ENCODE data around the gene HNRNPA0.

Gene HNRNPA0

DNA sequence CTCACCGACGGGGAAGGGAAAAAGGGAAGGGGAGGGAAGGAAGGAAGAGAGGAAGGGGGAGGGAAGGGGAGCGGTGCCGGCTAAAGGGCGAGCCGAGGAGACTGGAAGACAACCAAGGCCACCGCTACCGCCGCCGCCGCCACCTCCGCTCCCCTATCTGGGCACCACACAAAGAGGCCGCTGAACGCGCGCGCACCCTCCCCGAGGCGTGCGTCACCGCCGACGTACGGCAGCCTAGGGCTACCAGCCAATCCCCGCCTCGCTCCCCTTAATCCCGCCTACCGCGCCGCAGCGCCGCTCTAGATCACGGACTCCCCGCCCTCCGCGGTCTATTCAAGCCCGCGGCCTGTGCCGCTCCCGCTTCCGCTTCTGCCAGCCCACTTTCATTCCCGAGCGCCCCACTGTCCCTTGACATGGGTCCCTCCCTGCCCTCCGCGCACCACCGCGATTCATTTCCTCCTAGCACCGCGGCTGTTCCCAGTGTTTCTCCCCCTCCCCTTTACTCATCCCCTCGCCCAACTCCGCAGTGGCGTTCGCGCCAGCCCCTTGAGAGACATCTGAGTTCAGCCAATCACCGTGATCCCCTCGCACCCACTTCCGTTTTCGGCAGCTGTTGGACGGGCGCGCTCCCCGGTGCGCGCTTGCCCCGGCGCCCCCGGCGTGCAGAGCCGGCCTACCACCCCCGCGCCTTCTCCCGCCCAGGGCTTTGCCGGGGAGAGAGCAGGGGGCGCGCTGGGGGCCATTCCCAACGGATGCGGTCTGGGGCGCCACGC is at the start of gene HNRNPA0:
HNRNPA0 (minus strand) TSS at position 176 of the 773 bp plus-strand sequence. CDS start 297 bp downstream, outside the sequence.
- Histone ChIP-seq H3K27ac (peak within 1 kb of the TSS; percentile 98), H3K36me3 (replicated peaks) (peaks cover 4% of the 10 kb centered on the region), H3K27me3 (replicated peaks) (no peaks in the 10 kb centered on the region), H3K4me3 (ENCODE audit: low read depth, low read length) (peak within 1 kb of the TSS; percentile 99)
- peak; percentile 95 for DNase-seq
- TF ChIP-seq, protein P1, sequence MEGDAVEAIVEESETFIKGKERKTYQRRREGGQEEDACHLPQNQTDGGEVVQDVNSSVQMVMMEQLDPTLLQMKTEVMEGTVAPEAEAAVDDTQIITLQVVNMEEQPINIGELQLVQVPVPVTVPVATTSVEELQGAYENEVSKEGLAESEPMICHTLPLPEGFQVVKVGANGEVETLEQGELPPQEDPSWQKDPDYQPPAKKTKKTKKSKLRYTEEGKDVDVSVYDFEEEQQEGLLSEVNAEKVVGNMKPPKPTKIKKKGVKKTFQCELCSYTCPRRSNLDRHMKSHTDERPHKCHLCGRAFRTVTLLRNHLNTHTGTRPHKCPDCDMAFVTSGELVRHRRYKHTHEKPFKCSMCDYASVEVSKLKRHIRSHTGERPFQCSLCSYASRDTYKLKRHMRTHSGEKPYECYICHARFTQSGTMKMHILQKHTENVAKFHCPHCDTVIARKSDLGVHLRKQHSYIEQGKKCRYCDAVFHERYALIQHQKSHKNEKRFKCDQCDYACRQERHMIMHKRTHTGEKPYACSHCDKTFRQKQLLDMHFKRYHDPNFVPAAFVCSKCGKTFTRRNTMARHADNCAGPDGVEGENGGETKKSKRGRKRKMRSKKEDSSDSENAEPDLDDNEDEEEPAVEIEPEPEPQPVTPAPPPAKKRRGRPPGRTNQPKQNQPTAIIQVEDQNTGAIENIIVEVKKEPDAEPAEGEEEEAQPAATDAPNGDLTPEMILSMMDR (IDR thresholded peaks at IDR 0.05; ENCODE audit: low read depth, low read length, missing control alignments) = no peak
- in situ Hi-C loops (cut with HindIII; ENCODE audit: low pct_ligation_motif_present, low sequenced_read_pairs) = no loop called here

DNA sequence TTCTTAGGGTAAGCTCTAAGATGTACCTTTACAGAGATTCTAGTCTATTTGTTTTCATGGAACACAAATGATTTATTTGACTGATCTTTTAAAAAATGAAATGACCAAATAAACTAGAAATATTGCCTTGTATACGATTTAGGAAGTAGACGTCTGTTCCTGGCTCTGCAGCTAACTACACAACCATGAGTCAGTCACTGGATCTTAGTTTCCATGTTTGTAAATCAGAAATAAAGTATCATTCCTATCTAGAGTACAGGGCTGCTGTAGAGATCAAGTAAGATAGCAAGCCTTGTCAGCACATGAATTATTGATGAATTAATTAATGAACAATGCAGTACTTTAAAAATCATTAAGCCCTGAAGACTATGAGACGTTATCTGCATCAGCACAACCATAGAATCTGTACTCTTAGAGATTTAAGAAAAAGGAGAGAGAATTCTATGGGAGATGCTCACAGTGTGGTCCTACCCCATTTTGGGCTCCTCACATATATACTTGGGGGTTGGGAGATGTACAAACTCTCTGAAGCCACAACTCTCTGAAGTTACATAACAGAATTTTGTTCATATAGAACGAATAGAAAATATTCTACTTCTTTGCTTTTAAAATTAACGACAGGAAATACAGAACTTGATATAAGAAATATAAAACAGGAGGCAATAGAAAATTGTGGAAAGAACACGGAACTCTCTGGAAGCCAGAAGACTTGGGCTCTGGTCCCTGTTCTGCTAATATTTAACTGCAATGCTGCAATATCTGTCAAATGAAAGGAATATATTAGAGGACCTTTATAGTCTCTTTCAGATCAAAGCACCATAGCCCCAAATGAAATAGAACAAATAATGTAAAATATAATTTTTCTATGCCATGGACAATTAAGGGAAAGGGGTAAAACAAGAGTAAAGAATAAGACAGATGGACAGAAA is 48.4 kb upstream of the HNRNPA0 start:
- Histone ChIP-seq H3K27ac (no peak overlapping the region), H3K4me3 (ENCODE audit: low read depth, low read length) (no peak overlapping the region), H3K27me3 (replicated peaks) (no peaks in the 10 kb centered on the region), H3K36me3 (replicated peaks) (no peaks in the 10 kb centered on the region)
- in situ Hi-C loops (cut with HindIII; ENCODE audit: low pct_ligation_motif_present, low sequenced_read_pairs) = no loop called here
- no peak for DNase-seq
- TF ChIP-seq, protein P1 (IDR thresholded peaks at IDR 0.05; ENCODE audit: low read depth, low read length, missing control alignments) = no peak

DNA sequence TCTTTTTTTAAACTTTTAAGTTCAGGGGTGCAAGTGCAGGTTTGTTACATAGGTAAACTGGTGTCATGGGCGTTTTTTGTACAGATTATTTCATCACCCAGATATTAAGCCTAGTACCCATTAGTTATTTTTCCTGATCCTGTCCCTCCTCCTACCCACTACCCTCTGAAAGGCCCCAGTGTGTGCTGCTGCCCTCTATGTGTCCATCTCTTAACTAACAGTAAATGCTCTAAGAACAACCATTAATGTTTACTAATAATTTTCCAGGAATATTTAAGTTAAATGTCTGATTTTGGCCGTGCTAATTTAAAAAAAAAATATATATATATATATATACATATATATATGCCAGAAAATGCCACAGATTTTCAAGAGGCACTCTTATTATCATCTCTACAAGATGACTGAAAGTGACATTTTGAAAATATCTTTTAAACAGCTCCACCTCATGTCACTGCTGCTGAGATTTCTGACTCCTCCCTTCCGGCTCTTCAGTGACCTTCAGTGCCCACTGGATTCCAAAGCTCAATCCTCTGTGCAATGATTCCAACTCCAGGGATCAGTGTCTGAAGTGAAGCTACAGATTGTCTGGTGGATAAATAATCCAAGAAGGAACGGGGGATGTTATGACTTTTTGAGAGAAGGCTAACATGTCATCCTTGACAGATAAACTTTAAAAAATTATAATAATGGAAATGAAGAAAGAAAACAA is 46.7 kb upstream of the HNRNPA0 start:
- no peak overlapping the region for H3K4me3 ChIP-seq (ENCODE audit: low read depth, low read length)
- H3K36me3 ChIP-seq (replicated peaks) = no peaks in the 10 kb centered on the region
- no peaks in the 10 kb centered on the region for H3K27me3 ChIP-seq (replicated peaks)
- no peak overlapping the region for H3K27ac ChIP-seq
- in situ Hi-C loops (cut with HindIII; ENCODE audit: low pct_ligation_motif_present, low sequenced_read_pairs) = no loop called here
- TF ChIP-seq, protein P1 (IDR thresholded peaks at IDR 0.05; ENCODE audit: low read depth, low read length, missing control alignments) = no peak
- DNase-seq = no peak

DNA sequence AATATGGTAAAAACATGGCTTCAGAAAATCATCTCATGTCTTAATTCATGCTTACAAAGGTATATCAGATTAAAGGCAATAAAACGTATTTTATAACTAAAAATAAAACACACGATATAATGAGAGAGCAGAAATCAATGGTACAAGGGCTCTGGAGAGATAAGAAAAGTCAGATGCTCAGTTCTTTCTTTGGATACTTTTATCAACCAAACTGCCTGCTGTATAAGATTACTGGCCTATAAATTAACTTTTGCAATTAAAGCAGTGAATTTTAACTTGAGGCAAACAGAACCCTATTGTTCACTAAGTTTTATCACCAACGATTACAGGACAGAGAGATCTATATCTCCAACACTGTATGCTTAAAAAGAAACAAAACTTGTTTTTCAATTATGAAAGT is 42.1 kb upstream of the HNRNPA0 start:
- H3K4me3 ChIP-seq (ENCODE audit: low read depth, low read length) = no peak overlapping the region
- TF ChIP-seq, protein P1 (IDR thresholded peaks at IDR 0.05; ENCODE audit: low read depth, low read length, missing control alignments) = no peak
- no peaks in the 10 kb centered on the region for H3K27me3 ChIP-seq (replicated peaks)
- H3K27ac ChIP-seq = no peak overlapping the region
- no peaks in the 10 kb centered on the region for H3K36me3 ChIP-seq (replicated peaks)
- DNase-seq = no peak
- in situ Hi-C loops (cut with HindIII; ENCODE audit: low pct_ligation_motif_present, low sequenced_read_pairs) = no loop called here

DNA sequence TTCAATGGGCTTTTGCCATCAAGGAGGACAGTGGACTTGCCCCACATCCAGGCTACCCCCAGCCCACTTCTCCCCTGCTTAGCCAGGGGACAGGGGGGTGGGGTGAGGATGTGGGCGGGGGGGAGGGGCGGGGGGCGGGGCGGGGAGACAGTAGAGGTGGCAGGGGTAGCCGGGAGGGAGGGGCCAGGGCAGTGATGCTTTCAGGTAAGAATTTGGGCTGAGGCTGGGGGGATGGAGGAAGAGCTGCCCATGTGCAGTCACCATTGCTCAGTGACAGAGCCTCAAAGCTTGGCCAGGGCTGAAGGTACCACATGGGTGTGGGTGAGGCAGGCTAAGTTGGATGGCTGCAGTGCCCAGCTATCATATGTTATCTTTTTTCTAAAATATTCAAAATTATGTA is 40.7 kb upstream of the HNRNPA0 start:
- no peaks in the 10 kb centered on the region for H3K36me3 ChIP-seq (replicated peaks)
- in situ Hi-C loops (cut with HindIII; ENCODE audit: low pct_ligation_motif_present, low sequenced_read_pairs) = no loop called here
- H3K4me3 ChIP-seq (ENCODE audit: low read depth, low read length) = no peak overlapping the region
- H3K27ac ChIP-seq = no peak overlapping the region
- no peaks in the 10 kb centered on the region for H3K27me3 ChIP-seq (replicated peaks)
- no peak for DNase-seq
- TF ChIP-seq, protein P1 (IDR thresholded peaks at IDR 0.05; ENCODE audit: low read depth, low read length, missing control alignments) = no peak

All from brain microvascular endothelial cell (primary cell).